GM21367 (cell line): ENCODE results near the gene GPC6.

Experiments
- ATAC-seq: cut with Tn5 transposase; IDR thresholded peaks from one replicate; pipeline ENCODE4 v1.9.1; 2021; ENCODE audit not compliant: unreplicated experiment

Gene GPC6

DNA sequence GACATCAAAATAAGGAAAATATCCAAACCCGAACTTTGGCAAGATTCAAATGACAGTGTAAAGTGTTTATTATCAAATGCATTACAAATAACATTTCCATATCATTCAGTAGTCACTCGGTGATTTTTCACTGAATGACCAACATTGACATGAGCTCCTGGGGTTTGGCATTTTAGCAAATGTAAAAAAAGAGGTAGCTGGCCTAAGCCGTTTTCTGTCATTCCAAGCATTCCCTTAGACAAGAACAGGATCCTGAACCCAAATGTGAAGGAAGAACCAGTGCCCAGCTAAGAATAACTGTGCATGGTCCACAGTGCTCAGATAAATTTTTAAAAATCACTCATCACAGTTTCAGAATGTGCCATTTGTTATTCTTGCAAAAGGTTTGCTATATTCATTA lies 327.9 kb downstream of the GPC6 start:
- ATAC-seq = no peak

DNA sequence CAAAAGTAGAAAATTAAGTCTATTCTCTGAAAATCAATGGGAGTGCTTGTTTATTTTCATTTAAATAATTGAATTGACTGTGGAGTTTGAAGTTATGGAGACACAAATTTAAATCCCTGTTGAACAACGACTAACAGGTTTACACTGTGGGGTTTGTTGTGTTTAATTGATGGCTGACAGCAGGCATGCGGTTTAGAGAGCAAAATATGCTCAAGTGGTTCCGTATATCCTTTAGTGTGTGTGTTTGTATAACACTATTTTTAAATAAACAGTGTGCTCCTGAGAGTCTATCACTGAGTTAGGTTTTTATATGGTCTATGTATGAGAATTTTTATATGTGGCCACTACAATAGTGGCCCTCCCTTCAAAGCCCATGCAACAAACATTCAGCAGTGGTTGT lies 332.0 kb downstream of the GPC6 start:
- no peak for ATAC-seq

DNA sequence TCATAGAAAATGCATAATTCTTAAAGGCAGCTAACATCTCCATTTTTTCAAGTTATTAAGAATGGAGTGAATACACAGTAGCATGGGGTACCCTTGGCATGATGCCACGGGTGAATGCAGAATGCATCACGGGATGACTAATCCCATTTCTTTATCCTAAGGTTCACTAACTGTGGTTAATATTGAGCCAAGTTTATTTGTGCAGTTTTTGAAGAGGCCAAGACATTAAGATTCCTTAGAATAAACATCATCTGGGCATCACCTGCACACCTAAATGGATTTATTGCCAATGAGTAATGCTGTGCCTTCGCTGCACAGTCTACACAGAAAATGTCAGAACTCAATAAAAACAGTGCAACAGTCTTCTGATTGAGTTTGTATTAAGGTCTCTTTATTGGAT lies 333.1 kb downstream of the GPC6 start:
- no peak for ATAC-seq

DNA sequence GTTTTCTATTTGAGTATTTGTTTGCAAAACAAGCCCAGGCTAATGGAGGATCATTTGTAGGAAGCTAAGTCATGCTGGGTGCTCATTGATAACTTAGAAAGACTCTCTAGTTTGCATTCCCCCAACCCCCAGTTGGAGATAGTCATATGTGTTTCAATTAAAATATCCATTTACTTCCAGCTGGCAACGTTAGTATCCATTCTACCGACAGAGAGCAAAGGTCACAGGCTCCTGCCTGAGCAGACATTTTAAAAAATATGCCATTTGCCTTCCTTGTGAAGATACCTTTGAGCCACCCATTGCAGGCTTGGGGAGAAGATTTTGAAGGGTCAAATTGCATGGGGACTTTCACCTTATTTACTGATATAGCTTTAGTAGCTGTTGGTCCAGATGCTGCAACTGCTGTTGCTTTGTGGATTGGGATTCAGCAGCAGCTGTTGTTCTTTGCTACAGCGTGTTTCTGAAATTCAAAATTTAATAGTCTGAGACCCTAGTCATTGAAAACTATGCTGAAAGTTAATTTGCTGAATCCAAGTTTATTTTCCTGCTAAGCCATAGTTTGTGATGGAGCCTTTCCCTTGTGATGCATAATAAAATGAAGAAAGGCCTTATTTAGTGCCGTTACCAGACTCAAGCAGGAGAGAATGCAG lies 335.1 kb downstream of the GPC6 start:
- ATAC-seq = no peak

DNA sequence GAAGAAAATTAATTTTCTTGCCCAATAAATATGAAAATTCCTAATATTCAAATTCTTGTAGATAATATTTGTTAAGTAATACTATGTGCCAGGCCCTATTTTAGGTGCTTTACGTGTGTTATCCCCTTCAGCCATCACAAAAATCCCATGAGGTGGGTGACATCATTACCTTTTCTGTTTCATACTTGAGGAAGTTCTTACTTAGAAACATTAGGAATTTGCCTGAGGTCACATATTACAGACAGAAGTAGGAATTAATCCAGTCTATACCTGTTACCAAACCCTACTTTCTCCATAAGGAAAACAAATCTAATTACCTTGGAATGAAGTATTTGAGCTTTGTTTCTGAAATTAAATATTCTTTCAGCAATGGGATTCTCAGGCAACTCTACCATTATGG lies 336.1 kb downstream of the GPC6 start:
- ATAC-seq = no peak

DNA sequence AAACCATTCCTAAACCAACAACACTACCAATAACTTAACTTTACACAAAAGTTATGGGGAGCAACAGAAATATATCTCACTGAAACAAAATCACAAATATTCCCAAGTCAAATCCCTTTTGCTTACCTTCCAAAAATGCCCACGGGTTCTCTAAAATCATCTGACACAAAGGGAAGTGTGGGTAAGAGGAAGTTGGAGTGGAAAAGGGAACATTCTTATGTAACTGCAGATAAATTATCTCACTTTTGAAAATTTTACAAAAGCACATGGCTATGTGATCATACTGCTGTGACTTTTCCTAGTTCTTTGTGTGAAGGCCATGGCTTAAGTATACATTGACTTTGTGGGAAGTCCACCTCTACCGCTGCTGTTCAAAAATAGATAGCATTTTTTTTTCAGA lies 350.5 kb downstream of the GPC6 start:
- no peak for ATAC-seq

DNA sequence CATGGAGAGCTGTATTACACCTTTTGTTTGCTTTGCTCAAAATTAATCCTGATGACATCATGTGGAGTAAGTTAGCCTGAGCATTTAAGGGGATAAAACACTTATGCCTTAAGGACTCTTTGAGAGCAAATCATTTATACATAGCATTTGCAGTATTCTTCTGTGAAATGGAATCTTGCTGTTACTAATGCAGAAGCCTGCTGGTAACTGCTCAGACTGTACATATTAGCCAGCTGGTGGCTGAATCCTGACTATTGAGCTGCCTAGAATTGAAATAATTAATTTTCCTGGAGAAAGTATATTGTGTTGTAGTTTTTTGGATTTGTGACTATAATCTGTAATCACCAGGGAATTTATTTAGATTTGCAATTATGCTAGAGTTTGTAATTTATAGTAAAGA lies 363.2 kb downstream of the GPC6 start:
- no peak for ATAC-seq

DNA sequence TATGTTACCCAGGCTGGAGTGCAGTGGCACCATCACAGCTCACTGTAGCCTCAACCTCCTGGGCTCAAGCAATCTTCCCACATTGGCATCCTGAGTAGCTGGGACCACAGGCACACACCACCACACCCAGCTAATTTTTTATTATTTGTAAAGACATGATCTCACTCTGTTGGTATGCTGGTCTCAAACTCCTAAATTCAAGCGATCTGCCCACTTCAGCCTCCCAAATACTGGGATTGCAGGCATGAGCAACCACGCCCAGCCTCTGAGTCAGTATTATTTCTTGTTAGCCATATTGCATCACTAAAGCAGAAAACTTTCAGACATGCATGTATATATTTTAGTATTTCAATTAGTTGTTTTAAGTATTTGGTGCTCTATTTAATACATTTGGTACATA lies 376.4 kb downstream of the GPC6 start:
- ATAC-seq = no peak

DNA sequence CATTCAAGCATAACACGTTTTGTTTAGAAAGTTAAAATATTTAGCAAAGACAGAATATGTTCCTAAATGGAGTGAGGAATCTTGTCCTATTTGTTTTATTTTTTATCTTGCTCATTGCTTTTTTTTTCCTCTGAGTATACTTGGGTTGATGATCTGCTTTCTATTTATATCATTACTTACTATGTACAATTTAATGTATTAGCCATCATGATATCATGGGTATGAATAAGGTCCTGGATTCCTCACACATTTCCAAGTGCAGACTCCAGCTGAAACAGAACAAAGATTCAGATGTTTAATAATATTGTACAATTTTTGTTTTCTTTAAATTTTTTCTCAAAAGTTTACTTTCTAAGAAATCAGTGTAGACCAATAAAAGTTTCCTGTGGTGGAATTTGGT lies 388.2 kb downstream of the GPC6 start:
- ATAC-seq = no peak

DNA sequence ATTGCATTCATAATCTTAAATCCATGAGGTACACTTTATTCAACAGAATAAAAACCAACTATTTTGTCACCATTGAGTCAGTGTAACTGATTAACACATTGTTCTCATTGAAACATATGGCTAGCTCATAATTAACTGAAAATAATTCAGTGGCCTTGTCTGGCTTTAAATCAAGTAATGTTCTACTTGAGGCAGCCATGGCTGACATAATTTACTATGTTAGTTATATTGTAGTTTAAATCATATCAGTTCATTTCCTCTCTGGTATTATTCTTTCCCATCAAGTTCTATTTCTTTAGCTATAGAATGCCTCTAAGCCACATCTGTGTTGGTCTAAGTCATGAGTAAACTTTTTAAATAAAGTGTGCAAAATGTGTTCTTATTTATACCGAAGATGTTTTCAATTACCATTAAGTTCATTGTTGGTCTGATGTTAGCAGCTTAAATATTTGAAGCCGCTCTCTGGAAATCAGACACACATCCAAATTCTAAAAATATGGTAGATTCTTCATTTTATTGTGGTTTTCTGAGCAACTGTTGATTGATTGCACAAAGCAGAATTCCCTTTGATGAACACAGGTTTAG lies 393.7 kb downstream of the GPC6 start:
- ATAC-seq = no peak

DNA sequence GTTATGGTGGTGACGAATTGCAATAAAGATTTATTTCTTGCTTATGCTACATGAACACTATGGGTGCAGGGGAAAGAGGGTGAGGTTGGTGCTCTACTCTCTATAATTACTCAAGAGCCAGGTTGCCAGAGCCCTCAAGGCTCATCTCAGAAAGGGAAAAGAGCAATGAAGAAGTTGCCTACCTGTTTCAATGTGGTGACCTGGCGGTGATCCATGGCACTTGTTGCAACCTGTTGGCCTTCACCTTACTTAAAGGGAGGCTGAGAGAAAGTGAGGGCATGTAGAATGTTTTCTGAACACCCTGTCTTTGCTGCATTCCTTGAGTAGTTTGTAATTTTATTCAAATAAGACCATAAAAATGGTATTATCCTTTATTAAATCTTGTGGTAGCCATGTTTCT lies 394.4 kb downstream of the GPC6 start:
- ATAC-seq = no peak

DNA sequence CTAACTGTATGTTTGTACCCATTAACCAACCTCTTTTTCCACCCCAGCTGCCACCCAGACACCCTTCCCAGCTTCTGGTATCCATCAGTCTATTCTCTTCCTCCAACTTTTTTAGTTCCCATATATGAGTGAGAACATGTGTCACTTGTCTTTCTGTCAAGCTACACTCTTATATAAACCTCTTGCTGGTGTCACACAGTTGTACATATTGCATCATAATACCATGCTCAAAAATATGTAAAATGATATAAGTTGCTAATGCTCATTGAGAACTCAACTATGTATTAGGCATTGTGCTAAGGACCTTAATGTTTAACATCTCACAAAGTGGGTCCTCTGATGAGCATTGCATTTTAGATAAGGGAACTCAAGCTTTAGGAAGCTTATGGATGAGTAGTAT lies 395.4 kb downstream of the GPC6 start:
- no peak for ATAC-seq

DNA sequence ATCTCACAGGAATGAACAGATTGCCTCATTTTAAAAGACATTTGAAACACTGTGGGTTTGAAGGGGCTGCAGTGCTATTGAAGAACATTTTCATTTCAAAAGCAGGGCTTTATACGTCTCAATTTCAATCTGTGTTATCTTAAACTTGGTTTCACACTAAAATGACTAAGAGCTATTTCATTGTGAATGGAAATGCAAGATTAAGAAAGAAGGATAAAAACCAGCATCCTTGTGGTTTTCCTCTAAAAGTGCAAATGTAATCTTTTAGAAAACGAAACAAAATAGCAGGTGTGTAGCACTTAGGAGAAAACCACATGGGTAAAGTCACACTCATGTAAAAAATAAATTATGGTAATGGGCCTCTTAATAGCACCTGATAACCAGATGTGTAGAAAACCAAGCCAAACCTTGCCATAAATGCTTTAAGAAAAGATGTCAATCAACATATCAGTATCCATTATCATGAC lies 397.7 kb downstream of the GPC6 start:
- no peak for ATAC-seq

DNA sequence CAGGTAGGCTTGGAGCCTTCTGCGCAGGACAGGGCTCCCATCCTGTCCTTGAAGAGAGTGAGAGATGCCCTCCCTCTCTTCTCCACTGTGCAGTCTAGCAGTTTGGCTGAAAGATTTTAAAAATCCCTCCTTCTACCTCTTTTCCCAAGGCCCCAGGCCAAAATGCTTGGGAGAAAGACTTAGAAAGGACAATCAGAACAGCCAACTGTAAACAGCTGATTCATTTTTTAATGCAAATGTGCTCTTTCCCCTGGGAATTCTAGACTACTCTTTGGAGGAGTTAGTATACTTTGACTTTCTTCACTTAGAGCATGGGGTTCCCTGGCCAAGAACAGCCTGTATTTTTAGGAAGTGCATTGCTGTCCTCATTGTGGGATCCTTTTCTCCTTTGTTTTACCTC lies 398.9 kb downstream of the GPC6 start:
- ATAC-seq = no peak

DNA sequence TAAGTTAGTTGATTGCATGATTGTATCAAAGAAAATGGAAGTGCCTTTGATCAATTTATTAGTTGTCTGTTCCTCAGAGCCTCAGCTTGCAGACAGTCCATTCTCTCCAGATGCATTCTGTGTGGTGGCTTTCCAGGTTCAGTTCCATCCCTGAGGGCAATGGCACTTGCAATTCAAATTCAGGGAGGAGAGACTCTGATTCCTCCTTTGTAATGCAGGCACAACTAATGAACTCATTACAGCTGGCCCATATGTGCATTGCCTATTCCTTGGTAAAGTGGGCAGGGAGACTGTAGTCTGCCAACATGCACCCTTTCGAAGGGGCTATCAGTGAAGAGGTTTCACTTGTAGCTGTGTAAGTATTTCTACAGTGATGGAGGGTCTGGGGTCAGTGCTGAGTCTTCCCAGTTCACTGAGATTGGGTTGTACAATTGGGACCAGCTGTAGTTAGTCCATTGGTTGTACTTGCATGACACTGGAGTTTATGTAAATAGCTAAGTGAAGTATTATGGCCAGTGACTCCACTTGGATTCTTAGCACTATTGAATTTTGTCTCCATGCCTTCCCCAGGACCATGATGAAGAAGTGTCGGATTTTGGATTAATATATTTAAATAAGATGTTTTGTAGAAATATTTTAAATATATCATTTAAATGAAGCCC lies 401.7 kb downstream of the GPC6 start:
- ATAC-seq = no peak

DNA sequence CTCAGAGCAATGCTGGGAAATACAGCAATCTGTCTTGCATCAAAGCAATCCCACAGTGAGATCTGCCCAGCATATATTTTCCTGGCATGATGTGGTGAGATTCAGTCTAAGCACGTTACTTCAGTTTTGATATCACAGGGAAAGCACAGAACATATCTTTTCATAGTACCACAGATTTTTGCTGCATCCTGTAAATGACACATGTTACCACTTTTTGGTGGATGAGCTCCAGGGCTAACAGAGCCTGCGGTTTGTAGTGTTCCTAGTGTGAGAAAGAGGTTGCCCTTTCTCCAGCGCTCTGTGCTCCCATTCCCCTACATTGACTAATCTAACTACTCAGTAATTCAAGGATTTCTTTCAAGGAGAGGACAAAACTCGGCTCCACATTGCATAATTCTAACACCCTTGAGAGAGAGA lies 409.0 kb downstream of the GPC6 start:
- no peak for ATAC-seq

DNA sequence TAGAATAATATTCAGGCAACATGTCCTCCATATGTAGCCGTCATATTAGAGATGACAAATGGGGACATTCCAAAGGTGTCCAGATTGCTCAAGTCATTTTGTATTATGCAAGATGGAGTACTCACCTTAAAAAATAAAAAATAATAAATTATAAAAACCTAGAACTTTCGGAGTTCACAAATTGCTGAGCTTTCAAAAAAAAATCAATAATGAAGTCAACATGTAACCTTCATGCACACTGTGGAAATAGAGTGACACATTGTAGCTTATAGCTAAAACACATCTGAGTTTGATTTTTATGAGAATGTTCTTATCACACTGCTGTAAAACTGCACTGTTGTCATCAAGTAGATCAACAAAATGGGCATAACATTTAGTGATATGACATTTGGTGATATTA lies 411.2 kb downstream of the GPC6 start:
- no peak for ATAC-seq

DNA sequence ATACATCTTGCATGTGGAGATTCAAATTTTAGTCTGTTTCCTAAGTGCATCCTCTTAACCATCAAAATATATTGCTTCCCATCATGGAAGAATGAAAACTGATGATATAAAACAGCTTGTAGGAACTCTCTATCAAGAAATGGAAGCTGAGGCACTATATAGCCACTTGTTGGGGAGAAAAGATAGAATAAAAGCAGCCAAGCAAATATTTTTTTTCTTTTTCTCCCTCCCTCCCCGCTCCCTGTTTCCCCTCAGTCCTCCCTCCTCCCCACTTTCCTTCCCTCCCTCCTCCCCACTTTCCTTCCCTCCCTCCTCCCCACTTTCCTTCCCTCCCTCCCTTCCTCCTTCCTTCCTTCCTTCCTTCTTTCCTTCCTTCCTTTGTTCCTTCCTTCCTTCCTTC lies 413.8 kb downstream of the GPC6 start:
- ATAC-seq = no peak

DNA sequence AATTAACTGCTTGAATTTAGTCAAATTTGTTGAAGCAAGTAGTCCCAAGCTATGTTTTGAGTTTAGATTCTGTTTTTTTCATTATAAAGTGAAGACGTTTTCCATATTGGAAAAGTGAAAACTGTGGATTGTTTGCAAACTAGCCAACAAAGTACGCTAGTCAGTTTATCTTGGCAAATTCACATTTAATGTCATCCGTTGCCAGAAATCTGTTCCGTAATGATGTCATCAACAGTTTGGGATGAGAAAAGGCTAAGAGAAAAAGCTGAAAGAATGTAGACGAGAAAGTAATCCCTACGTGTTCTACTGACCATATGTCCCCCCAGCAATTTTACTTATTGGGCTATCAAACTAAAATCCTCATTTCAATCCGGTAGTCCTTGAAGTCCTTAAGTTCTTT lies 419.6 kb downstream of the GPC6 start:
- no peak for ATAC-seq

DNA sequence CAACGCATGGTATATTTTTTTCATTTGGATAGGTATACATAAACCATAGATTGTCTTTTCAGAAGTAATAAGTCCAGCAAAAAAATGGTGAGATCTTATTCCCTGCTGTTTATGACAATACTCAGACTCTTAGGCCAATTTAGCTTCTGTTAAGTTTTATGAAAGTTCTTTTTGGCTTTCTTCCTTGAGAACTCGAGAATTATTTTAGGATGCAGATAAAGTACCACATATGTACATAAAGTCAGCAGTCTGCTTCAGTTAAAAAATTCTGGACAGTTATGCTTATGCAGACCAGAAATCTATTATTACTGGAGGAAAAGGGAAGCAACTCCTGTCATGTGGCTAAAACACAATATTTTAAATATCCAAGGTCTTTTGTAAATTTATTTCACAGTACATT lies 422.9 kb downstream of the GPC6 start:
- ATAC-seq = no peak

DNA sequence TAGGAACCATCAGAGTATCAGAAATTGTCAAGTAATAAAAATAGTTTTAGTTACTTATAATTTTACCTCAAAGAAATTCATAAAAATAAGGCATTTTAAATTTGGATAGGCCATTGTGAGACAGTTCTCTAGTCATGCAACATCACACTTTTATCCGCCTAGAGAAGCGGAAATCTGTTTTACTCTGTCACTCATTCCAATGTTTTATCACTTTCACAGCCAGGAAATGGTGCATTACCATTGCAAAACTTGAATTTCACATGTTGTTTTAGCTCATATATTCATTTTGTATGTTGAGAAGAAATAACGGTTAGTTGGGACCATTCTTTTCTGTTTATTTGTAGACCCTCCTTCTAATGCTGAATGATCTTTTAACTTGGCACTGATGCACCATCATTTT lies 427.2 kb downstream of the GPC6 start:
- ATAC-seq = no peak

DNA sequence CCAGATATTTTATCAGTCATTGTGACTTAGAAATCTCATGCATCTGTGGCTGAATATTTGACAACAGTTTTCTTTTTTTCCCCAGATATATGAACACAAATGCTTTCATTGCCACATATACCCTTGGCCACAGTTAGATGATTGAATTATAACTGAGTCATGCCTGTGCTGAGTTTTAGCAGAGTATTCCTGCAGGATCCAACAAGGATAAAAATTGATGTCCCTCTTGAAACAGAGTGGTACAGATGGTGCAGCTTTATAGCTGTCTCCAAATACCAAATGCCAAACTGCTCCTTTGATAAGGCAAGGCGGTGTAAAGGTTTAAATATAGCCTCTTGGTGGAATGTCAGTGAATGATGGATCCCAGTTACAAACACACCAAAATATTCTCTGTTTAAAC lies 428.5 kb downstream of the GPC6 start:
- no peak for ATAC-seq
